Measurements from ENCODE around the gene PPA1.
A peak's percentile ranks its signal among the peaks of the same experiment; 100 is the strongest.
"Not testable (repeated sequence)": the region's sequence is repeated elsewhere in the genome, so short reads cannot be mapped to it uniquely, and the experiment has no call there.

The PPA1 gene

GRCh38 chr10:70212277-70212676 is 21.0 kb downstream of the PPA1 start:
- no peak for DNase-seq (ENCODE audit: low spot score)

- DNase-seq (ENCODE audit: low spot score), result no peak
These were observed 26.5 kb downstream of the PPA1 start for GRCh38 chr10:70206762-70207161.

GRCh38 chr10:70201105-70201504 is 32.1 kb downstream of the PPA1 start:
- DNase-seq (ENCODE audit: low spot score), result no peak

- no peak for DNase-seq (ENCODE audit: low spot score)
These were observed 34.3 kb downstream of the PPA1 start for GRCh38 chr10:70198696-70199466.

- DNase-seq (ENCODE audit: low spot score), result peak; percentile 73
These were observed 35.8 kb downstream of the PPA1 start for GRCh38 chr10:70197235-70197945.

GRCh38 chr10:70193391-70193844 is 39.8 kb downstream of the PPA1 start:
- no peak for DNase-seq (ENCODE audit: low spot score)

- no peak for DNase-seq (ENCODE audit: low spot score)
These were observed 40.8 kb downstream of the PPA1 start for GRCh38 chr10:70192326-70192968.

GRCh38 chr10:70191972-70192305 is 41.3 kb downstream of the PPA1 start:
- DNase-seq (ENCODE audit: low spot score), result no peak

GRCh38 chr10:70191161-70191971 is 41.9 kb downstream of the PPA1 start:
- DNase-seq (ENCODE audit: low spot score), result no peak

- no peak for DNase-seq (ENCODE audit: low spot score)
These were observed 42.6 kb downstream of the PPA1 start for GRCh38 chr10:70190581-70190980.

- DNase-seq (ENCODE audit: low spot score), result no peak
These were observed 43.1 kb downstream of the PPA1 start for GRCh38 chr10:70190102-70190501.

- no peak for DNase-seq (ENCODE audit: low spot score)
These were observed 44.5 kb downstream of the PPA1 start for GRCh38 chr10:70188768-70189167.

GRCh38 chr10:70186571-70186970 is 46.7 kb downstream of the PPA1 start:
- DNase-seq (ENCODE audit: low spot score), result no peak

- DNase-seq (ENCODE audit: low spot score), result no peak
These were observed 47.1 kb downstream of the PPA1 start for GRCh38 chr10:70186090-70186489.

GRCh38 chr10:70183304-70183703 is 49.9 kb downstream of the PPA1 start:
- DNase-seq (ENCODE audit: low spot score), result no peak

GRCh38 chr10:70179209-70179608 is 54.0 kb downstream of the PPA1 start:
- not testable (repeated sequence) for DNase-seq (ENCODE audit: low spot score)

- DNase-seq (ENCODE audit: low spot score), result no peak
These were observed 55.0 kb downstream of the PPA1 start for GRCh38 chr10:70178139-70178725.

- DNase-seq (ENCODE audit: low spot score), result no peak
These were observed 56.8 kb downstream of the PPA1 start for GRCh38 chr10:70176441-70176840.

GRCh38 chr10:70175516-70175915 is 57.7 kb downstream of the PPA1 start:
- DNase-seq (ENCODE audit: low spot score), result no peak

GRCh38 chr10:70174058-70174741 is 59.0 kb downstream of the PPA1 start:
- peak; percentile 45 for DNase-seq (ENCODE audit: low spot score)

All from globus pallidus (tissue), 1 donor.